GM19238 (cell line): ENCODE results near the gene ZNF91.
"Not testable (repeated sequence)": the region's sequence is repeated elsewhere in the genome, so short reads cannot be mapped to it uniquely, and the experiment has no call there.

Source experiments
- DNase-seq: peaks from one replicate; pipeline ENCODE4 v3.0.0; 2011; ENCODE audit warnings: low spot score; ENCODE audit not compliant: insufficient read length

The ZNF91 gene

DNA sequence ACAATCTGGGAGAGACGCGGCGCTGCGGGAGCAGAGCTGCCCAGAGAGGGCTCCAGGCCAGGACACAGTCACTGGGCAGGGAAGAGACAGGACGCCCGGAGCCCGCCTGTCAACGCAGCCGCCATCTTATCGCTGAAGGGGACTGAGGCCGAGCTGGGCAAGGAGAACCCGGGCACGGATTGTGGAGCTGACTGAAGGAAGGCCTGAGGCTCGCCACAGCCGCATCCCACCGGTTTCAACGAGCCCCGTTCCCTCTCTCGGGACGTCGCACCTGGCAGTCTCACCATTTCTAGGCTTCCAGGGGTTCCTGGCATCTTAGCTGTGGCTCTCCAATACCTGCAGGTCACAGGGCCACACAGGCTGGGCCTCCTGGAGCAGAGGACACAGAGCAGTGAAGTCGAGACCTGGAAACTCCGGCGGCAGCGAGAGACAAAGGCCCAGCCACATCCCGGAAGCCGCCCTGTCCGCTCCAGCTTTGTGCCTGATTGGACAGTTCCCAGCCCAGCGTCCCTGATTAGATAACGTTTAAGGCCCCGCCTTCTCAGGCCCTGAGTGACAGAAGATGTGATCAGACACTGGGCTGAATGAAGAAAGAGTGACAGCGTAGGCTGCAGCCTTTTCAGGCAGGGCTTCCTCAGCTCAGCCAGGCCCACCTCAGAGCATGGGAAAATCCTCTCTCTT lies at the start of gene ZNF91:
Gene ZNF91, minus strand, starts transcription at position 431 of the 681 bp plus-strand sequence. Its CDS starts 117 bp downstream, at position 314.
- peak; percentile 65 for DNase-seq

DNA sequence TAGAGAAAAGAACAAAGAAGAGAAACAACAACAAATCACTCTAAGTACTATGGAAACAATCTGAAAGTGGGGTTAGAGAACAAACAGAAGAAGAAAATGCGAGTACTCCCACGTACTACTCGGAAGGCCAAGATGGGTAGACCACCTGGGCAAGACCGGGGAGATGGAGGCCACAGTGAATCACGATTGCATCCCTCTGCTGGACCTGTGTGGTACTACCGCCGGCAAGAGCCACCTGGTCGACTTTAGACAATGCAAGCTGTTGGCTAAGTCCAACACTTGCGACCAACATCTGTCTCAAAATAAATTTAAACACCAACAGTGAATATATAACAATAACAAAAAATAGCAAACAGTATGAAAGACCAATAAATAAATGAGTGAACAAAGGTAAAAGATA lies 45.5 kb upstream of the ZNF91 start:
- DNase-seq = no peak

DNA sequence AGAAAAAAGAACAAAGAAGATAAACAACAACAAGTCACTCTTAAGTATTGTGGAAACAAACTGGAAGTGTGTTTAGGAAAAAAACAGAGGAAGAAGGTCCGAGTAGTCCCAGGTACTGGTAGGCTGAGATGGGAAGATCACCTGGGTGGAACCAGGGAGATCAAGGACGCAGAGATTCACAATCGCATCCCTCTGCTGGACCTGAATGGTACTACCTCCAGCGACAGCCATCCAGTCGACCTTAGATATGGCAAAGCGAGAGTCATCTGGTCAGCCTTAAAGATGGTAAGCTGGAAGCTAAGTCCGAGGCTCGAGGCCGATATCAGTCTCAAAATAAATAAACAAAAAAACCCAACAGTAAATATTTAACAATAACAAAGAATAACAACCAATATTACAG lies 44.9 kb upstream of the ZNF91 start:
- DNase-seq = no peak

DNA sequence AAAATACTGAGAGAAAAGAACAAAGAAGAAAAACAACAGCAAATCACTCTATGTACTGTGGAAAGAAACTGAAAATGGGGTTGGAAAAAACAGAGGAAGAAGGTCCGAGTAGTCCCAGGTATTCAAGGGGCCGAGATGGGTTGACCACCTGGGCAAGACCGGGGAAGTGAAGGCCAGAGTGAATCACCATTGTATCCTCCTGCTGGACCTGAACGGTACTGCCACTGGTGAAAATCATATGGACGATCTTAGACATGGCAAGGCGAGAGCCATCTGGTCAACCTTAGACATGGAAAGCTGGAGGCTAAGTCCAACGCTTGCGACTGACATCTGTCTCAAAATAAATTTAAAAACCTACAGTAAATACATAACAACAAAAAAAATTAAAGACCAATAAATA lies 44.4 kb upstream of the ZNF91 start:
- no peak for DNase-seq

DNA sequence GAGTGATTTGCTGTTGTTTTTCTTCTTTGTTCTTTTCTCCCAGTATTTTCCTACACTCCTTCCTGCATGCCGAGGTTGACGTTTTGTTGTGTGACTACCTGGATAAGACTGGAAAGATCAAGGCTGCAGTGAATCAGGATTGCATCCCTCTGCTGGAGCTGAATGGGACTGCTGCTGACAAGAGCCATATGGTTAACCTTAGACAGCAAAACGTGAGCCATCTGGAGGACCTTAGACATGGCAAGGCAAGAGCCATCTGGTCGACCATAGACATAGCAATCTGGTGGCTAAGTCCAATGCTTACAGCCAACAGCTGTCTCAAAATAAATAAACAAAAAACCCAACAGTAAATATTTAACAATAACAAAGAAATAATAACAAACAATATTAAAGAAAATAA lies 42.6 kb upstream of the ZNF91 start:
- DNase-seq = no peak

DNA sequence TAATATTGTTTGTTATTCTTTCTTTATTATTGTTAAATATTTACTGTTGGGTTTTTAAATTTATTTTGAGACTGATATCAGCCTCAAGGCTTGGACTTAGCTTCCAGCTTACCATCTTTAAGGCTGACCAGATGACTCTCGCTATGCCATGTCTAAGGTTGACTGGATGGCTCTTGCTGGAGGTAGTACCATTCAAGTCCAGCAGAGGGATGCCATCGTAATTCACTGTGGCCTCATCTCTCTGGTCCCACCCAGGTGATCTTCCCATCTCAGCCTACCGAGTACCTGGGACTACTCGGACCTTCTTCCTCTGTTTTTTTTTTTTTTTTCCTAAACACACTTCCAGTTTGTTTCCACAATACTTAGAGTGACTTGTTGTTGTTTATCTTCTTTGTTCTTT lies 41.7 kb upstream of the ZNF91 start:
- DNase-seq = no peak

DNA sequence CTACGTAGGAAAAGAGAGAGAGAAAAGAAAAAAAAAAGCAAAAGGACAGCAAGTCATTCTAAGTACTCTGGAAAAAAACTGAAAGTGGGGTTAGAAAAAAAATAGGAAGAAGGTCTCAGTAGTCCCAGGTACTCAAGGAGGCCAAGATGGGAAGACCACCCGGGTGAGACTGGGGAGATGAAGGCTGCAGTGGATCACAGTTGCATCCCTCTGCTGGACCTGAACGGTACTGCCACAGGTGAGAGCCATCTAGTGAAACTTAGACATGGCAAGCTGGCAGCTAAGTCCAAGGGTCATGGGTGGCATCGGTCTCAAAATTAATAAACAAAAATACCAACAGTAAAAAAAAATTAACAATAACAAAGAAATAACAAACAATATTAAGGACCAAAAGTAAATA lies 41.0 kb upstream of the ZNF91 start:
- no peak for DNase-seq

DNA sequence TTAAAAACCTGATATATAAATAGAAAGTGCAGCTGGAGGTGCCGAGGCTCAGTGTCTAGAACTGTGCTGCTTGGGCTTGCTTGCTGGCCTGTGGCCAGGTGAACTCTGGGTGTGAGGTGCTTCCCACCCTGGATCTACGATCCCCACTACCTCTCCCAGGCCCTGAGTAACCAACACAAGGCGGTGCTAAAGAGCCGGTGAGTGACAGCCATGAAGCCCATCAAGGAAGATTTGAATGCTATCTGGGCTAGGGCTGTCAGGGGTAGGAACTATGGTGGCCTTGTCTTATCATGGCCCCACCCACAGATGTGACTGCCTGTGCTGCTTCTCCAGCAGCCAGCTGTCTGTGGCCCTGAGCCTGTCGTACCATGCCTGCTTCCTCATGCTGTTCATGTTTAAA lies 25.6 kb upstream of the ZNF91 start:
- no peak for DNase-seq

DNA sequence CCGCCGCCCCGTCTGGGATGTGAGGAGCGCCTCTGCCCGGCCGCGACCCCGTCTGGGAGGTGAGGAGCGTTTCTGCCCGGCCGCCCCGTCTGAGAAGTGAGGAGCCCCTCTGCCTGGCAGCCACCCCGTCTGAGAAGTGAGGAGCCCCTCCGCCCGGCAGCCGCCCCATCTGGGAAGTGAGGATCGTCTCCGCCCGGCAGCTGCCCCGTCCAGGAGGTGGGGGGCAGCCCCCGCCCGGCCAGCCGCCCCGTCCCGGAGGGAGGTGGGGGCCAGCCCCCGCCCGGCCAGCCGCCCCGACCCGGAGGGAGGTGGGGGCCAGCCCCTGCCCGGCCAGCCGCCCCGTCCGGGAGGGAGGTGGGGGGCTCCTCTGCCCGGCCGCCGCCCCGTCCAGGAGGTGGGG lies 24.0 kb upstream of the ZNF91 start:
- not testable (repeated sequence) for DNase-seq

DNA sequence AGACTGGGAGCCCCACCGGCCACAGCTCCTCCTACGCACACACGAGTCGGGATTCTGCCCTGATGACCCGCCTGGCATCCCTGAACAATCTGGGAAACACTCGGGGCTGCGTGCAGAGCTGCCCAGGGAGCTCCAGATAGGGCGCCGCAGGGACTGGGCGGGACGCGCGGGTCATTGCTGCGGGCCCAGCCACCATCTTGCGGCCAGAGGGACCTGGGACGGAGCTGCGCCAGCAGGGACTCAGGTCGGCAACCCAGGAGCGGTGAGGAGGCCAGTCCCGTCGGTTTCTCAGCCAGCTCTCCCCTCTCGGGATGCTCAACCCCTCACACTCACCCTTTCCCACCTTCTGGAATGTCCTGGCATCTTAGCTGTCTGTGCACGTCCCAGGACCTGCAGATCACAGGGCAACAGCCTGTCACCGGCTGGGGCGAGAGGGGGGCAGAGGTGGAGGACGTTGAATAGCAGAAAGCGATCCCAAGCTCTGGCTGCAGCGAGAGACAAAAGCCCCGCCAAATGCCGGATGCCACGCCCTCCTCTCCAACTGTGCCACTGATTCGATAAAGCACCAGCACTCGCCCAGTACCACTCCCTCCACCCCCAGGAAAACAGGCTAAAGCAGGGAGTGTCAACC lies 20.4 kb upstream of the ZNF91 start:
- DNase-seq = no peak

DNA sequence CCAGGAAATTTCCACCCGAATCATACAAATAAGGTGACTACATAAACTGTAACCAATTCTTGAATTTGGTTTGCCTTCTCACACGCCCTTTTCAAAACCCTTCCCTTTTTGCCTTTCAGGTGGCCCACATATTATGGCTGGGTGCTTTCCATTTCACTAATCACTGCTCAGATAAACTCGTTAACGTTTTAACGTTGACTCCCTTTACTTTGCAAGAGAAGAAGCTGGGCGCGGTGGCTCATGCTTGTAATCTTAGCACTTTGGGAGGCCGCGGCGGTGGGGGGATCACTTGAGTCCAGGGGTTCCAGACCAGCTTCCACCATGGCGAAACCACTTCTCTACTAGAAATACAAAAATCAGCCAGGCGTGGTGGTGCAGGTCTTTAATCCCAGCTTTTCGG lies 19.8 kb upstream of the ZNF91 start:
- no peak for DNase-seq

DNA sequence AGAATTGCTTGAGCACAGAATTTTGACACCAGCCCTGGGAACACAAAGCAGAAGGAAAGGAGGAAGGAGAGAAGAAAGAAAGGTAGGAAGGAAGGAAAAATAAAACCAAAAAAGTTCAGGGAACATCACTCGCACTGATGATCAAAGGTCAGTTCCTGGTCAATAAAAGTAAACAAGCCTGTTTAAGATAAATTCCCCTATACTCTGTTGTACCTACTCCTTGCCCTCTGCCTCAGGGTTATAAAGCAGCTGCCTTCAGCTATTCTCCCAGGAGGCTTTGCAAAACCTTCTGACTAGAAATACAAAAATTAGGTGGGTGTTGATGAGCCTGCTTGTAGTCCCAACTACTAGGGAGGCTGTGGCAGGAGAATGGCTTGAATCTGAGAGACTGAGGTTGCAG lies 14.9 kb upstream of the ZNF91 start:
- DNase-seq = no peak

DNA sequence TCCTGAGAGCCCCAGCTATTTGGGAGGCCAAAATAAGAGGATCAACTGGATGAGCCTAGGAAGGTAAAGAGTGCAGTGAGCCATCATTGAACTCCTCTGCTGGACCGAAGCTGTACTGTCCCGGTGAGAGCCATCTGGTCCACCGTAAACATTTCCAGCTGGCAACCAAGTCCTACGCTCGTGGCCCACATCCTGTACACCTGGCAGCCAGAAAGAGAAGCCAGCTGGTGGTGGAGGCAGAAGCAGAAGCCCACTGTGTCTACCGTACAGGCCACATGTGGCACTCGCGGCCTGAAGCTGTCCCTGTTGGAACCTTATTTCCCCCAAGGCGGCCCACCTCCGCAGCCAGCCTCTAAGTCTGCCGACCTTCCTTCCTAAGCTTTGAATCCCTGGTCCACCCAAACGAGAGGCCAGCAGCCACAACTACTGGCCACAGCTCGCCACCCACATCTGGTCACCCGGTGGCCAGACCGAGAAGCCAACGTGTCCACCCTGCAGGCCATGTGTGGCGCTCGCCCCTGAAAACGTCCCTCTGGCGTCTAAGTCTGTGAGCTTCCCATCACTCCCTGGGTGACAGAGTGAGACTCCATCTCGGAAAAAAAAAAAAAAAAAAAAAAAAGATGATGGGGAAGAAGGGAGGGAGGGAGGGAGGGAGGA lies 14.2 kb upstream of the ZNF91 start:
- no peak for DNase-seq

DNA sequence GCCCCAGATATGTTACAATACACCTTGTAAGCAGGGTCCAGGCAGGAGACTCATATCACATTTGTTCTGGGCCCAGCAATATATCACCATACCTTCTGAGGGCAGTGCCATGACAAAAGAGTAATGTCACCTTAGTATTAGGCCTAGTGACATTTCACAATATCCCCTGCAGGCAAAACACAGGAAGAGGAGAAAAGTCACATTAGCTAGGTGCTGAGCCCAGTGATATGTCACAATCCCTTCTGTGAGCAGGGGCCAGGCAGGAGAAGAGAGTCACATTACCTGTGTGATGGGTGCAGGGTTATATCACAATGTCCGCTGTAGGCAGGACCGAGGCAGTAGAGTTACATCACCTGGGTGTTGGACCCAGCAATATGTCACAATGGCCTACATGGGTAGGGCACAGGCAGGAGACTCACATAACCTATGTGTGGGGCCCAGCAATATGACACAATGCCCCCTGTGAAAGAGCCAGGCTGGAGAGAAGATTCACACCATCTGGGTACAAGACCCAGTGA lies 12.4 kb upstream of the ZNF91 start:
- no peak for DNase-seq

DNA sequence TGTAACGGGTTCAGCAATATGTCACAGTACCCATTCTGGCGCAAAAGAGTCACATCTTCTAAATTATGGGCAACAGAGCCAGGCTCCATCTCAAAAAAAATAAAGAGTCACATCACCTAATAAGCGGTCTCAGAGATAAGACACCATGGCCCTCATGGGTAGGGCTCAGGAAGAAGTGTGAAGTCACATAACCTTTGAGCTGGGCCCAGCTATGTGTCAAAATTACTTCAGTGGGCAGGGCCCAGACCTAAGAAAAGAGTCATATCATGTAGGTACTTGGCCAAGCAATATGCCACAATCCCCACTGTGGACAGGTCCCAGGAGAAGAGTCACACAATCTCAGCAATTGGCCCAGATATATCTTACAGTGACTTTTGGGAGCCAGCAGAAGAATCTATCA lies 11.4 kb upstream of the ZNF91 start:
- no peak for DNase-seq

DNA sequence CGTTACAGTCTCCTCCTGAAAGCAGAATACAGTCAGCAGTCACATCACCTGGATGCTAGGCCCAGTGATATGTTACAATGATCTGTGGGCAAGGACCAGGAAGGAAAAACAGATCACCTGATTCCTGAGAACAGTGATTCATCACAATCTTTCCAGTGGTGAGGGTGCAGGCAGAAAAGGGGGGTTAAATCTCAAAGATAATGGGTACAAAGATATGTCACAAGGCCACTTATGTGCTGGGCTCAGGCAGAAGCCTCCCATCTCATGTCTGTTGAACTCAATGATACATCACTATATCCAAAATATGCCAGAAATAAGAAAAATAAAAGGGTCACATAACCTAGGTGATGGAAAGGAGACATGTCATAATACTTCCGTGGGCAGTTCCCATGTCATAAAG lies 10.8 kb upstream of the ZNF91 start:
- DNase-seq = no peak

DNA sequence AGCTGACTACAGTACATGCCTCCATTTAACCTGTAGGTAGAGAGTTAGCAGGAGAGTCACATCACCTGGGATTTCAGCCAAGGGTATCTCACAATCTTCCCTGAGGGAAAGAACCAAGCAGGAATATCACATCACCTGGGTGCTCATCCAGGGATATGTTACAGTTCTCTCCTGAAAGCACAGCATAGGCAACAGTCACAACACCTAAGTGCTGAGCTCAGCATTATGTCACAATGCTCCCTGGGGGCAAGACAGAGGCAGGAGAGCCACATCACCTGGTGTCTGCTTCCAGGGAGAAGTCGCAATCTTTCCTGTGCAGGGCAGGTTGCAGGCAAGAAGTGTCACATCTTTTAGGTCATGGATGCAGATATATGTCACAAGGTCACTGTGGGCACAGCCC lies 9.4 kb upstream of the ZNF91 start:
- no peak for DNase-seq

DNA sequence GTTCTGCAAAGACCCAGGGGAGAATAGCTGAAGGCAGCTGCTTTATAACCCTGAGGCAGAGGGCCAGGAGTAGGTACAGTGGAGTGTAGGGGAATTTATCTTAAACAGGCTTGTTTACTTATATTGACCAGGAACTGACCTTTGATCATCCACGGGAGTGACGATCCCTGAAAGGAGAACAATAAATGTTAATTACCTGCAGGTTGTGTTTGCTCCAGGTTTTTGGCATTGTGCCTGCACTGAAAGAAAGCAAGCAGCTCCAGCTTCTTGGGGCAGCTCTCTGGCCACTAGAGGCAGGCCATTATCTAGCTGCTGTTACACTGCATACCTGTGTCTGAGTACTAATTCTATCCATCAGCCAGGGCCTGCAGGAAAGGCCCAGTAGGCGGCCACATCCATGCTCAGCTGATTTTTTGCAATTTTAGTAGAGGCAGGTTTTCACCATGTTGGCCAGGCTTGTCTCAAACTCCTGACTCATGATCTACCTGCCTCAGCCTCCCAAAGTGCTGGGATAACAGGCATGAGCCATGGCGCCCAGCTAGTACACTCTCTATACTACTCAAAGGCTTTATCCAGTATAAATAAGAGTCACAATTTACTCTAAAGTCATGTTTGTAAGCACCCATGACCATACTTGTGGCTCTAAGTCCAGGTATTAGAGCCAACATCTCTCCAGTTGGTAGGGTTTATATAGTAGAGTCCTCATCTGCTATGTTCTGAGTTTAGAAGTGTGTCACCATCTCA lies 8.5 kb upstream of the ZNF91 start:
- no peak for DNase-seq

DNA sequence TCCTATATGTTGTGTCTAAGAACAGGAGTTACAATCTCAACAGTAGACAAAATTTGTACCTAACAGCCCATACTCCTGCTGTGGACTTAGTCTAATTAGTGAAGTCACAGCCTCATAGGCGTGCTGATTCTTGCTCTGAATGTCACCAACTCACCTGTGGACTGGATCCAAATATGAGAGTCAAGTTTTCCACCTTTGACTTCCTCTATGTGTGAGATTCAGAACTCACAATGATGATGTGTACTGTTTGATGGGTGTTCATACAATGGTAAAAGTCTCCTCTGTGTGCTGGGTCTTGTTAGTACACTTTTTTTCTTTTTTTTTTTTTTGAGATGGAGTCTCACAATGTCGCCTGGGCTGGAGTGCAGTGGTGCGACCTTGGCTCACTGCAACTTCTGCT lies 7.8 kb upstream of the ZNF91 start:
- DNase-seq = no peak

DNA sequence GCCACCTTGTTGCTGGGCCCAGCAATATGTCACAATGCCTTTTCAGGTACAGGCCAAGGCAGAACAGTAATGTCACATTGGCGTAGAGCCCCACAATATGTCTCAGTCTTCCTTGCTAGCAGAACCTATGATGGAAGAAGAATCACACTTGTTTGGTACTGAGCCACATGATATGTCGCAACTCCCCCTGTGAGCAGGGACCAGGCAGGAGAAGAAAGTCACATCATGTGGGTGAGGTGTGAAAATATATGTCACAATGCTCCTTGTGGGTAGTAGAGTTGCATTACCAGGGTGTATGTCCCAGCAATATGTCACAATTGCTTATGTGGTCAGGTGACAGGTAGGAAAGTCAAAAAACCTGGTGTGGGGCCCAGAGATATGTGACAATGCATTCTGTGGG lies 7.1 kb upstream of the ZNF91 start:
- DNase-seq = no peak

DNA sequence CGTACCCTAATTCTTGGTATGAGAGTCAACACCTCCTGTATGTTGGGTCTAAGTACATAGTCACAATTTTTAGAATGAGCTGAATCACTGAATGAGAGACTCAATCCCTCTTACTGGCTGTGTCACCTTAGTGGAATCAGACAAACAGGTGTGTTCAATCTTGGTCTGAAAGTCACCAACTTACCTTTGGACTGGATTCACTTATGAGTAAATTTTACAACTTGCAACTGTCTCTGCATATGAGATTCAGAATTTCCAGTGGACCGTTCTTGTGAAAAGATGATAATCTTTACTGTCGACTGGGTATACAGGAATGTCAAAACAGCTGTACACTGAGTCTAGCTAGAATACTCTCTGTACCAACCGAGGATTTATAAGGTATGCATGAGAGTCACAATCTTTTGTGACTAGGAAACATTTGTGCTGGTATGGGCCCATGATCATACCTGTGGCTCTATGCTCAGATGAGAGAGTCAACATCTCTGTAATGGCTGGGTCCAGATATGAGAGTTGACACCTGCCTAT lies 5.9 kb upstream of the ZNF91 start:
- no peak for DNase-seq

DNA sequence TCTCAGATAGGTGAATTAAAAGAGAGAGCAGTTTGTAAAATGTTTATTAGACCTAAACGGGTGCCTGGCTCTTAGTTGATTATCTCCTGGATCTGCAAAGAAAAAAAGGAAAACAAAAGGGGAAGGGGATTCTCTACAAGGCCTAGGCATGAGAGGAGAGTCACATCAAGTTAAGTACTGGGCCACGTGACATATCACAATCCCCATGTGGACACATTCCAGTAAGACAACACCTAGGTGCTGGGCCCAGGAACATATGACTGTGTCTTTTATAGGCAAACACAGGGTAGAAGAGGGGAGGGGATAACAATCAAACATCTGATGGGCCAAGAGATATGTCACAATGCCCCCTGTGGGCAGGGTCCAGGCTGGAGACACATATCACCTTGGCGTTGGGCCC lies 4.2 kb upstream of the ZNF91 start:
- DNase-seq = no peak
